HG03196 (cell line): Measurements from ENCODE around the gene FRMD4A.

Source experiments
- ATAC-seq: cut with Tn5 transposase; IDR thresholded peaks from one replicate; pipeline ENCODE4 v1.9.1; 2021; ENCODE audit not compliant: unreplicated experiment

Gene FRMD4A

DNA sequence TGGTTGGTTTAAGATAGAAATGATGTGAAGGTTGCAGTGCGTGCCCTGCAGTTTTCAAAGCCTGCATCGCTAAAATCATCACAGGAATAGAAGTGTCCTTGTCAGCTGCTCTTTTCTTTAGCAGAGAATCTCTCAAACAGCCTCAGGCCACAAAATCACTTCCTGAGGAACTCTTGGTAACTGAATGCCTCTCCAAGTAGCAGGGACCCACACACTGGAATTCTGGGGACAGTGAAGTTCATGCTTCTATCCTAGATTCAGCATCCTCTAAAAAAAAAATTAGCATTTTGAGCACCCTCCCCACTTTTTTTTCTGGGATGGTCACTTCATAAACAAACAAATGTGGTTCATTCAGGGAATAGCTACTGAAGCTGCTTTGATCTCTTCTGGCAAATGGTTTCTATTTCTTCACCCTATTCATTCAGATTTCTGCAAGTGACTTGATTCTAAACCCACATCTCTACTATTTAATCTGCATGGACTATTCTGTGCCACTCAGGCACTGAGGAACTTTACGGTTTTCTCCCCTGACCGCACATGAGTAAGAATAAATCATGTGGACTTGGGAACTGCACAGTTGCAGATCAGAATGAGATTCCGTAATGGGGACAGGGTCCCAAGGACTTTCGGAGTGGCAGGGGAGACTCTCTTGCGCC is 306.9 kb downstream of the FRMD4A start:
- no peak for ATAC-seq

DNA sequence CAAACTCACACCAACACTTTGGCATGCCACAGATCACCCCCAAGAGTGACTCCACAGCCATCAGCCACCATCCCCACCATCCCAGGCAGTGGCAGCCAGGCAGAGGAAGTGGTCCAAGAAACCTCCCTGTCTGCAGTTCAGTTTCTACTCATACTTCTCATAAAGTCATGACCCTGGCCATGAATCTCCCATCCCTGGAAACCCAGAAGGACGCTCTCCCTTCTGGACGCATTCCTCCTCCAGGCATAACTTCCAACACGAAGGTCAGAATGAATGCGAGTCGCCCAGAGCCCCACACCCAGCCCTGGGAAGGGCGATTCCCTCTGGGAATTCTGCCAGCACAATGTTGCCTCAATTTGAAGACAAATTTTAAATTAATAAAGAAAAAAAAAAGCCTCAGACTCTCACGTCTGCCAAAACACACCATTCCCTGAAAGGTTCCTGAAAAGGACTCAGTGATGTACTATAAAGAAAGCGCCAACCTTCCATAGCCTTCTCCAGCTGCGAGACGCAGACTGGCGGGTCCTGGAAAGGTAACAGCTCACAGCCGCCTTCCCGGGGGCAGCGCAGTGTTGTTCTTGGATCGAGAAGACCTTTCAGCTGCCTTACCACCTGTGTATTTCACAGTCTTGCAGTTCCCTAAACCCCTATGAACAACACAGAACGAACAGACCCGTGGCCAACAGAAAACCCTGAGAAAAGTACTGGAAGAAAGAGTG is 307.6 kb downstream of the FRMD4A start:
- no peak for ATAC-seq

DNA sequence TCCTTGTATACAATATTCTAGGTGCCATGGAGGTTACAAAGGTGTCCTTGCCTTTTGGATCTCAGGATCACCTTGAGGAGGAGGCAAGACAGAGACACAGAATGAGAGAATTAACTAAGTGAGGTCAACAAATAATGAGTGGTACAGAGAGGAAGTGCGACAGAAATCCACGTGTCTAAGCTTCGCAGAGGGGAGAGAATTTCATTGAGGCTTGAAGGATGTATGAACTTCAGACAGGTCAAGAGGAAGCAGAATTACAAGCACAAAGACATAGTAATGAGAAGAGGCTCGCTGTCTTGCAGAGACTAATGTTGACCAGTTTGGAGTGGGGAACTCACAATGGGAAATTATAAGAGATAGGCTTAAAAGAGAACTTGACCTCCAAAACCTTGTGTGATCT is 308.7 kb downstream of the FRMD4A start:
- no peak for ATAC-seq

DNA sequence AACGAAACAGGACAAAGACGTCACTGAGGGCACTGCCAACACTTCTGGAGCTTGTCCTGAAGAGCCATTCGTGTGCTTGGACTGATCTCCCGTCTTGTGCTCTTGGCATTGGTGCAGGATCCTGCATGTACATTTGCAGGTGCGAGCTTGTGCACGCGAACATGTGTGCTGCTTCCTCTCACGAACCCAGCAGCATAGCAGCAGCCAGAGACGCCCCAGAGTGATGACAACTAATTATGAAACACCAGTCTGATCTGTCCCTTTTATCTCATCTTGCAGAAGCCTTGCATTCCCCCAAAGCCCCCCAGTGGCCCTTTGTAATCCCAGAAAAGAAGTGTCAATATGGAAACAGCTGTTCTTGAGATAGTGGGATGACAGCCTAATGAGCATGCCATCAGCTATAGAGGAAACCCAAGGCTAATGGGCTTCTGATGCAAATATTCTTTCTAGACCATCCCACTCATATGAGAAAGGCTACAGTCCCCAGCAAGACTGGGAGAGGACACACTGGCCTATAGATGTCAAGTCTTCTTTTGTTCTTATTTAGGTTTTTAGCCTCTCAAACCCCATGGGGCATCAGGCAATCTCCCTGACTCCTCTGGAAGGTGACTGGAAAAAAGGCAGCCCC is 310.6 kb downstream of the FRMD4A start:
- no peak for ATAC-seq

DNA sequence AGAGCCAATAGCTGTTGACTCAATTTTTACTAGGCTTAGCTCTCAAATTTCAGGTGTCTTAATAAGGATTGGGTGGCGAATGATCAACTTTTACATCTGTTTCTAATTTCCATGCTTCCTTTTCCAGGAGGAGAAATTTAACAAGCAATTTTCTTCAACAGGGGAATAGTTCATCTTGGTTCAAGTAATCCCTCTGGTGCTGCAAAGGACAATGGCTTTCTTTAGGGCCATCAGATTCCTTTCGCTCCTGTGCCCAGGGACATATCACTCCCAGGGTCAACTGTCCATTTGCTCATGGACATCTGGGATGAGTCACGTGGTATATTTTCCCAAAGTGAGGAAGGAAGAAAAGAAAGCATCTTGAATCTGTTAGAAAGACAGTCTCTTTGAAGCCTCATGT is 313.3 kb downstream of the FRMD4A start:
- ATAC-seq, result no peak

DNA sequence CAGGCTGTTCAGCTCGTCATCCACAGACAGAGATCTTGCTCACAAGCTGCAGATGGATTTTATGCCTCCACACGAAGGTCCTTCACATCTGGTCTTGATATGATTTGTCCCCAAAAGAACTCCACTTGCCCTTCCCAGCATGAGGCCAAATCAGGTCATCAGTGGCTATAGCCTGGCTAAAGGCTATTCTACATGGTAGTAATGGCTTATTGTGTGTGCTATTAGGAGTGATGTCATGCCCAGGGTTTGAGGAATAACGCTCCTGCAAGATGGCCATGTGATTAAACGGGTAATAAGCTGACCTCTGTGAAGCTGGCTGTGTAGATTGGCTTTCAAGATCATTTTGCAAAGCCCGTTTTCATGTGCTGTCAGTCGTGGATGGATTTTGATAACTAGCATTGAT is 313.8 kb downstream of the FRMD4A start:
- no peak for ATAC-seq

DNA sequence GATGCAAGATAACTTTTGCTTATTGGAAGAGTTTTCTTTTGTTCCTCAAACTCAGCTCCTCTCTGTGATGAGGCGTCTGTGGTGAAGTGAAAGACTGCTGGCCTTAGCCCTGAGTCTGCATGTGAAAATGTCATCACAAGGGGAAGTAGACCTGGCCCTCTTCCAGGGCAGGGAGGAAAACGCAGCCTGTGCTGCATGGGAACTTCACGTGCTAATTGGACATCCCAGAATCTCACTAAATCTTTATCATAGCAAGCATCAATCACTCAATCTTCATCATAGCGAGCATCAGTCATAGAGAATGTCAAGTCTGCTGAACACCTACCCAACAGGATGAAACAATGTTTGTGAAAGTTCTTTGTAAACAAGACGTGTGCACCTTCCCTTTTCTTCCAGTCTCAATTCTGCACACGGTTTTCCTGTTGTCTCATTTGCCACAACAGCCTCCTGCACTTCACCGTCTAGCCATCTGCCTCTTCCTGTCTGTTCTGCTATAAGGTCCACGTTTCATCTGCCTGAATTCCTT is 314.6 kb downstream of the FRMD4A start:
- no peak for ATAC-seq

DNA sequence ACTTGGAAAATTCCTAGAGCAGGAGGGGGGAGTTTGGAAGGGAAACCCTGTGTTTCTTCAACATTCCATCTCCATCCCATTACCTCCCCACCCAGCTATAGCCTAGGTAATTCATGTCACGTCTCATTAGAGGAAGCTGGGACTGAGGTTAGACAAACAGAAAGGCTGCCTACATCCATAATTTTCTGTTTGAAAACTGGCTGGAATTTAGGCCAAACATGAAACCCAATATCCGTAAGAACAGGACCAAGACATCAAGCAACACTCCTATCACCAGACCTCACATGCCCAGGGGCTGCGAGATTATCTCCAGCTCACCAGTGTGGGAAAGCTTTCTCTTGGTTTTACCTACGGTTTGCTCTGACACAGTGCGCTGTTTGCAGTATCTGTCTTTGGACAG is 316.3 kb downstream of the FRMD4A start:
- ATAC-seq, result no peak

DNA sequence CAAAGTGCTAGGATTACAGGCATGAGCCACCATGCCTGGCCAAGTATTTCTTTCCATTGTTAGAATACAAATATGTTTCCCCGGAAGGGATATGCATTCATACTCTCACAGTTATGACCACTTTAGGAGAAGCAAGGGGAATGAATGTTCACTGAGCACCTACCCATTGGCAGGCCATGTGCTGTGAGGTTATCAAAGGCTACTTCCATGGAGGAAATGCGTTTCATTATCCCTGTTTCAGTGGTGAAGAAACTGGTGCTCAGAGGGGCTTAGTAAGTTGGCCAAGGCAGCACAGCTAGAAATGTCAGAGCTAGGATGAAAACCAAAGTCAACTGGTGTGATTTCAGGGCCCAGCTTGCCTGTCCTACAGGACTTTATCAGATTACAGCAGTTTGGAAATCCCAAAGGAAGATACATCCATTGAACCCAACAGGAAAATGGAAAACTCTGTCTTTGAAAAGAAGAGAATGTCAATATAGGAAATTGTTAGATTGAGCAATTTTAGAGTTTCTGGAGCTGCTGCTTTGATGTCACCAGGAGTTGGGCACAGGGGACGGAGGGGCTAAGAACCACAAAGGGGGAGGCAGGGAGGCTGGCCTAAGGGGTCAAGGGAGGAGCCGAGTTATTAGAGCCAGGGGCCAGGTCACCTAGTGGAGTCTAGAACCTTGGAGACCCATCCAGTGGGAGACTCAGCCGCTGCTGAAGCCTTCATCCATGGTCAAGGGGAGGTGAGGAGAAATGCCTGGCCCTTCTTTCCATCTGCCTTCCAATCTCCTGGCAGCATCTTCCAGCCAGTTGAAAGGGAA is 319.8 kb downstream of the FRMD4A start:
- ATAC-seq, result no peak

DNA sequence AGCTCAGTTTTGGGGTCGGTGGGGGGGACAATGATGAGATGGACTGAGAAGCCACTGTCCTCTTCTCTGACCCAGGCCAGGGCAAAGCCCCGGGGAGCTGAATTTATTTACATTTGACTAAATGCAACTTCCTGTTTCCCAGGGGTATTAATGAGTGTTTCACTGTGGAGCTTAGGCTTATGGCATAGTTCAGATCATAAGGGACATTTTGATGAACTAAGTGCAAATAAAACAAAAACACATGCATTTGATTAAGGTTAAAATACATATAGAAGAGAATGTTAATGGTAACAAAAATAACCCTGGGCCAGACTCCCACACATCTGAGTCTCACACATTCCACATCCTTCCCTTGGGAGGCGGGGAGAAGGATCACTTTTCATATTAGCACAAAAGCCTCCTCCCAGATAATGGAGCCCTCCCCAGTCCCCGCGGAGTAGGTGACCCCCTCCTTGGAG is 320.6 kb downstream of the FRMD4A start:
- peak; percentile 17 for ATAC-seq

DNA sequence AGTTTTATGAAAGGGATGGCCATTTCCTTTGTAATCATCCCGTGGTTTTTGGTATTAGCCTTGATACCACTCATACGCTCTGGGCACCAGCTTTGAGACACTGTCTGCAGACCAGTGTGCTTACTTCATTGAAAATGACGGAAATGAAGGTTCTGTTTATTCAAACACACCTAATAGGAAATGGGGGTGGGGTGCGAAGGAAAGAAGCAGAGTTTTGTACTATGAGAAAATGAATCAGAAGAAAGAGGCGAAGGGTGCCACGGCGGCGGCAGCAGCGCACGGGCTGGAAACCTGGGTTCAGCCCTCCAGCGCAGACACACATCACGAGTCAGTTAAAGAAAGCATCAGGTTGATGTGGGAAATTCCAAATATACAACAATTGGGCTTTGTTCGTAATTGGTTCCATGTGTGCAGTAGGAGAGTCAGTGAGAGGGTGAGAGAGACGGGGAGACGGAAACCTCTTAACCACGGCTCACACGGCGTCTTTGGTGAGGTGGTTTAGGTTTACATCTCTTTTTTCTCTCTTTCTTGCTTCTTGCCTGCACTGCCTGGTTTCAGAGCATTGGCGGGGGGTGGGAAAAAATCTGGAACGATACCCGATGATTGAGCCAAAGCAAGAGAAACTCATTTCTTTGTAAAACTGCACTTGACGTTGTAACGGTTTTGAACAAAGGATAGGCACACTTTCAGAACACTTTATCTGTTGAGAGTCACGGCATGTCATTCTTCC is 321.2 kb downstream of the FRMD4A start:
- ATAC-seq, result peak; percentile 58

DNA sequence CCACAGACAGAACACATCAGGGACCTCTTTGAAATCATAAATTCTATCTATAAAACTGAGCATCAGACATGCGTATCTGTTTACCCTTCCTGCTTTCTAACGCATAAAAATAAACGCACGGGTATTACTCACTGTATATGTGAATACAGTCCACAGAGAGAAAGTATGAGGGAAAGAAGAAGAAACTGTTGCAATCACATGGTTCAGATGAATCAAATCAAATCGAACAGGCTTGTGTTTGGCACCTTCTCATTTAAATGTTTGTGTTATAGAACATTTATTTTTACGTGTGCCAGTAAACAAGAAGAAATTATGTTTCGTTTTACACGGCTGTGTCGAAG is 322.0 kb downstream of the FRMD4A start:
- no peak for ATAC-seq

DNA sequence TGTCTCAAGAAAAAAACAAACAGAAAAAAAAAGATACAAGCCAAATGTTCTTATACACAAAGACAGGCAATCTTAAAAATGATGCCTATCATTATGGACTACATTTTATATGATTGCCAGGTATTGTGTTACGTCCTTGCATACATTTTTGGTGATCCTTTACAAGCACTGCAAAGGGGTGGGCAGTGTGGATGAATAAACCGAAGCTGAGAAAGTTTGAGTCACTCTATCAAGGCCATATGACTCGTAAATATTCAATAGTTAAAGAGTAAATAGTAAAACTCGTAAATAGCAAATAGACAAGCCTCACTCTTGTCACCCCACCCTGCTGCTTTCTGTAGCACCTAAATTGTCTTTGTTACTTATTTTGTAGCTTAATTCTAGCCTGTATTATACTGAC is 326.2 kb downstream of the FRMD4A start:
- ATAC-seq, result no peak

DNA sequence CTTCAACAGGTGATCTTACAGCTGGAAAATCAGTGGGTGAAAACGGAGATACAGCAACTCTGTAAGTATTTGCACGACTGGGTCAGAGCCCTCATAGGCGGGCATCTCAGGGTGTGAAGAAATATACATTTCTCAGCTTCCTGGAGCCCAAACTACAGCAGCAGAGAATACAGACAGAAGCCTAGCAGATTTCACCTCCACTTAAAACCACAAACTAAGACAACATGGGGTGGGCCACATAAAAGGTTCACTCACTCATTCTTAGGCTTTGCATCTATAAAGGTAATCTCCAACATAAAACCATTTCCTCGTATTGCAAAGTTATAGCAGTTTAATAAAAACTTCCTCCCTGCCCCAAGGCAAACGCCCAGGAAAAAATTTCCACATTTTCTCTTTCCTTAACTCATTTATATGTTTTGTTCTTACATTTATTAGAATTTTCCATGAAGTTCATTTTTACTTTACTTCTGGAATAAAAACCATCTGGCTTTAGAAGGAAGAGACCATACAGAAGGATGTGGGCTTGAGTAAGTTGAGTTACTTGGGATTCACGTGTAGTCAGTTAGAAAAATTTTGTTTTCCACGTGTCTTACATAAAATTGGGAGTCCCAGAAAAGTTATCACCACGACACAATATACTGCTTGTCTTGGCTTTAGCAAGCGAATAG is 327.1 kb downstream of the FRMD4A start:
- no peak for ATAC-seq

DNA sequence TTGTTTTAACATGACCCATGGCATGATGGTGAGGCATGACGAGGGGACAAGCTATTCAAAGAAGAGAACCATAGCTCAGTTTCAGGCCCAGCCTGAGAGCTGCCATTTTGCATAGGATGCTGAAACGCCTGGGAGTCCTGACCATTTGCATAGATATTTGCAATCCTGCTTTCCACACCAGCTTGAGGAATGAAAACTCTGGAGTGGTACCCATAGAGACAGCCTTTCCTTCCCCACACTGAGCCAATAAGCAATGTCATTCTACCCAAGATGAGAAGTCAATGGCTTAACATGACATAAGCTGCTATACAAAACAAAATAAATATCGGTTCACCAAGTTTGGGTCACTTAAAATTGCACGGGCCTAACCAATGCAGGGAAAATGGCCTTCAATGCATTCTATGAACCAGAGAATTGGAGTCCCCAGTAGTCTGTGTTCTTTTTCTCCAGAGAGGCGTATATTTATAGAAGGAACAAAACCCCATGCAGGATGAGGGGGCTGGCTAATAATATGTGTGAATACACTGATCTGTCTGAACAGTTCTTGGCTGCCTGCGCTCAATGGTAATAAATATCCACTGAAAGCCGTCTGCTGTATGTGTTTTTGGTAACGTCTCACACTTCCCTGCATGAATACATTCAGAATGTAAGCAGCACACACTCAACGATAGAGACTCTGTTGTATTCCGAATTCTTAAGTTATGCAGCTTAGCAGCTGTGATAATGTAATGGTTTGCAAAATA is 329.3 kb downstream of the FRMD4A start:
- ATAC-seq, result no peak

DNA sequence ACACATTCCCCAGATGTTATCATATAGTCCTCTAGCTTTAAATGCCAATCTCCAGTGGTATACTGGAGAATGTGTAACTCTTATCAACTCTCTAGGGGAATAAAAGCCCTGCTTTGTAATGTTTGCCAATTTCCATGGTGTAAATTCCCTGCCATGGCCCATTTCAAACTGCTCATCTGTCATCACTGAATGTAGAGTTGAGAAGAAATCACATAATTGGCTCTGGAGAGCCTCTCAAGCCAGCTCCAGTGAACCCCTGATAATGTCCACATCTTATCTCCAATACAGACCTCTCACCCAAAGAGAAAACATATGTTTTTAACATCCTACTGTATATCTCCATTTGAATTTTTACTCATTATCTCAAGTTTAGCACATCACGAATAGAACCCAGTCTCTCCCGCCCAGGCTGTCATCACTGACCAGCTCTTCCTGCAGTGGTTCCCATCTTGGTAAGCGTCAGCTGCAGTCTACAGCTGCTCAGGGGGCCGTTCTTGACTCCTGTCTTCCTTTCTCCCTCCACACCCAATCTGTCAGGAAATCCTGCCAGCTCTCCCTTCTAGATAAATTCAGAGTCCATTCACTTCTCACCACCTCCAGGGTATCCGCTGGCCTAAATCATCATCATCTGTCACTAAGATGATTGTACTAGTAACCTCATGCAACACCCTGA is 332.4 kb downstream of the FRMD4A start:
- no peak for ATAC-seq

DNA sequence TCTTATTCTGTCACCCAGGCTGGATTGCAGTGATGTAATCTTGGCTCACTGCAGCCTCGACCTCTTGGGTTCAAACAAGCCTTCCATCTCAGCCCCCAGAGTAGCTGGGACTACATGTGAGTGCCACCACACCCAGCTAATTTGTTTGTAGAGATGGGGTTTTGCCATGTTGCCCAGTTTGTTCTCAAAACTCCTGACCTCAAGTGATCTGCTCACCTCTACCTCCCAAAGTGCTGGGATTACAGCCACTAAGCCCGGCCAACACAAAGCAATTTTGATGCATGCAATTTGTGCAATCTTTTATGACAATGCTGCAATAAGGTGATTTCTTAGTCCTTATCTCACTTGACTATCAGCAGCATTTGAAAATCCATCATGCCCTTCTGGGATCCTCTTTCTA is 333.1 kb downstream of the FRMD4A start:
- no peak for ATAC-seq

DNA sequence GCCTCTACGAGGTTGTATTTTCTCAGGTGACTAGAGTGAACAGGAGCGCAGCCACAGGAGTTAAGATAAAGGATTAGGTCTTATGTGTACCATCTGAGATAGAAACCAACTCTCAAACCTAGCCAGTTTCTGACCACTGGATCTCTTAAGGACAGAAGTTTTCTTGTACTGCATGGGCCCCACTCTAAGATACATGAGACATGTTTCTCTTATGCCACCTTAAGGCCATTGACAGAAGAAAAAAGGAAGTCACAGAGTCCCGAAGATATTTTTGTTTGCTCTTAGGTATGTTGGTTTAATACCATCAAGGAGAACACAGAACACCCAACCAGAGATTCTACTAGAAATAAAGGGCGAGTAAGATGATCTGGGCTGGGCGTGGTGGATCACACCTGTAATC is 335.8 kb downstream of the FRMD4A start:
- ATAC-seq, result no peak

DNA sequence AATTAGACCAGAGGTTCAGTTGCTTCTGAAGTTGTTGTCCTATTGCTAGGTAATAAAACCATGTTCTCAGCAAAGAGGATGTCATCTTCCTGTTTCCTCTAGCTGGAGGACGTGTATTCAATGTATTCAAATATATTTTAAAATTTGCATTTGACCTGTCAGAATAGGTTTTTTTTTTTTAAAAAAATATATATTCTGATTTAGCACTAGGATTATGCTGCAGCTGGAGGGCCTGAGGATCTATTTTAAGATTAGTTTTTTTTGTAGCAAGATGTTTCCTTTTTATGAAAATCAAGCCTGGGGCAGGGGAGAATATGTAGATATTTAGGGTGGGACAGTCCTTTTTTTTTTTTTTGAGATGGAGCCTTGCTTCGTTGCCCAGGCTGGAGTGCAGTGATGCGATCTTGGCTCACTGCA is 337.0 kb downstream of the FRMD4A start:
- ATAC-seq, result no peak
